ENCODE measurements around the gene IL22.

The IL22 gene

GRCh38 chr12:68260153-68260552 is 6.7 kb upstream of the IL22 start:
- H3K4me3 ChIP-seq (replicated peaks in 1 of 2; ENCODE audit: low read depth in 2 of 2, low read length in 2 of 2), result no peak overlapping the region
- TF ChIP-seq CTCF (IDR thresholded peaks at IDR 0.05; ENCODE audit: low read depth, low read length), result no peak
- no peak for DNase-seq (ENCODE audit: low read depth in 2 of 2)

GRCh38 chr12:68259318-68259940 is 6.0 kb upstream of the IL22 start:
- no peak for TF ChIP-seq CTCF (IDR thresholded peaks at IDR 0.05; ENCODE audit: low read depth, low read length)
- peak; percentile 43 to 96 for DNase-seq (ENCODE audit: low read depth in 2 of 2)
- H3K4me3 ChIP-seq (replicated peaks in 1 of 2; ENCODE audit: low read depth in 2 of 2, low read length in 2 of 2), result no peak overlapping the region

- no peak for TF ChIP-seq CTCF (IDR thresholded peaks at IDR 0.05; ENCODE audit: low read depth, low read length)
Observed at GRCh38 chr12:68252077-68252476, 1.3 kb downstream of the IL22 start.

GRCh38 chr12:68250454-68250853 is 3.0 kb downstream of the IL22 start:
- no peak for TF ChIP-seq CTCF (IDR thresholded peaks at IDR 0.05; ENCODE audit: low read depth, low read length)
- H3K4me3 ChIP-seq (replicated peaks in 1 of 2; ENCODE audit: low read depth in 2 of 2, low read length in 2 of 2), result no peak overlapping the region
- DNase-seq (ENCODE audit: low read depth in 2 of 2), result peak in 1 of 2 donors; percentile 59

More at GRCh38 chr12:68252077-68252476, 1.3 kb downstream of the IL22 start:
- no peak overlapping the region for H3K4me3 ChIP-seq (replicated peaks in 1 of 2; ENCODE audit: low read depth in 2 of 2, low read length in 2 of 2)
- no peak for DNase-seq (ENCODE audit: low read depth in 2 of 2)

- H3K4me3 ChIP-seq (replicated peaks in 1 of 2; ENCODE audit: low read depth in 2 of 2, low read length in 2 of 2), result no peak overlapping the region
- DNase-seq (ENCODE audit: low read depth in 2 of 2), result no peak
- TF ChIP-seq CTCF (IDR thresholded peaks at IDR 0.05; ENCODE audit: low read depth, low read length), result no peak
Observed at GRCh38 chr12:68247785-68248184, 5.6 kb downstream of the IL22 start.

- no peak for TF ChIP-seq CTCF (IDR thresholded peaks at IDR 0.05; ENCODE audit: low read depth, low read length)
- H3K4me3 ChIP-seq (replicated peaks in 1 of 2; ENCODE audit: low read depth in 2 of 2, low read length in 2 of 2), result no peak overlapping the region
- no peak for DNase-seq (ENCODE audit: low read depth in 2 of 2)
Observed at GRCh38 chr12:68246350-68246749, 7.1 kb downstream of the IL22 start.
